Left forelimb (tissue), 1 donor: ENCODE data around the gene CCDC93.

ENCODE experiments used
- DNase-seq: peaks from one replicate; pipeline ENCODE4 v3.0.0-alpha.2; 2018; ENCODE audit warnings: low spot score

Gene CCDC93

DNA sequence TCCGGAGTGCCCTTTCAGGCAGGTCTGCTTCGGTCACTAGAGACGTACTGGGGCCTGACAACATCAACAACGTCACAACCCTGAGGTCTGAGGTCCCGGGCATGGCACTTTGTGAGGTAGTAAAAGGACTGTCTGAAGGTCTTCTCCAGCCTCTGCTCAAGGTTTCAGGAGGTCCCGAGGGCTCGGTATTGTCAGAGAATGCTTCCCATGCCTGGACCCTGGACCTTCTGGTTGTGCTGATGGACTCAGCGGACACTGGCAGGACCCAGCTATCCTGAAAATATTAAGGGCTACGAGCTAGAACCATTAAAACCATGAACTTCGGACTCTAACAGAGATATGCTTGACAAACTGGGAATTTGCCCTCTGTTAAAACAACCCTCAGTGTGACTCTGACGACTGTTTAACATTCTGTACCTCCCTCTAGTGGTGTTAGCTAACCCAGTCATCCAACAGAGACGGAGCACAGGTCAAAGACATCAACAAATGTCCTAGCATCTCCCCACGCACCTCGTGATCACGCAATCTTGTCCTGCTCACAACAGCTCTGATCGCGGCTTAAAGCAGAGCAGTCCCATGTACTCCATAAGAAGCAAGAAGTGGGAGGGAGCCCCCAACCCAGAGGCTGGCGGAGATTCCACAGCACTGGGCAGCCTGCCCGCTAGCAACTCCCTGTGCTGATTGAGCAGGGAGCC, 96.5 kb downstream of the CCDC93 start:
- no peak for DNase-seq

GRCh38 chr2:117902933-117903332, 110.9 kb downstream of the CCDC93 start:
- no peak for DNase-seq

- no peak for DNase-seq
Observed at GRCh38 chr2:117888897-117889296, 125.0 kb downstream of the CCDC93 start.

GRCh38 chr2:117885308-117885707, 128.6 kb downstream of the CCDC93 start:
- no peak for DNase-seq

DNA sequence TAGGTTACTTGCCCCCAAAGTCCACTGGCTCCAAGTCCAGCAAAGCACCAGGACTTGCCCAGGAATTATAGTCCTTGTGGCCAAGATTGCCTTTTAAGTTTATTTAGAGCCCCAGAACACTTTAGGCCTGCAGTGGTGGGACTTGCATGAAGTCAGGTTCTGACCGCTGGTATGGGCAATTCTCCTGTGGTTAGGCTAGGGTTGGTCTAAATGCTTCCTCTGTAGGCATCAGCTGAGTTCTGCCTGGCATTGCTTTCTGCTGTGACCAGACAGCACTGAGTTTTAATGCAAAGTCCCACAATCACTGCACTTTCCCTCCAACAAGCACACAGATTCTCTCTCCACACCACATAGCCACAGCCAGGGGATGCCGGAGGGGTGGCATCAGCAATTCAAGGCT, 134.9 kb downstream of the CCDC93 start:
- DNase-seq = no peak

DNA sequence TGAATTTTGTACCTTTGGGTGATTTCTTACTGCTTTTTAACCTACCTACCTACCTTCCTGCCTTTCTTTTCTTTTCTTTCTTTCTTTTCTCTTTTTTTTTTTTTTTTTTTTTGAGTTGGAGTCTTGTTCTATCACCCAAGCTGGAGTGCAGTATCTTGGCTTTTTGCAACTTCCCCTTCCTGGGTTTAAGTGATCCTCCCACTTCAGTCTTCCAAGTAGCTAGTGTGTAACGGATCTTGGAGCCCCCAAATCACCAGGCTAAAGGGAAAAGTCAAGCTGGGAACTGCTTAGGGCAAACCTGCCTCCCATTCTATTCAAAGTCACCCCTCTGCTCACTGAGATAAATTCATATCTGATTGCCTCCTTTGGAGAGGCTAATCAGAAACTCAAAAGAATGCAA, 138.1 kb downstream of the CCDC93 start:
- no peak for DNase-seq
